Measurements from ENCODE around the gene KCNMB1.

DNA sequence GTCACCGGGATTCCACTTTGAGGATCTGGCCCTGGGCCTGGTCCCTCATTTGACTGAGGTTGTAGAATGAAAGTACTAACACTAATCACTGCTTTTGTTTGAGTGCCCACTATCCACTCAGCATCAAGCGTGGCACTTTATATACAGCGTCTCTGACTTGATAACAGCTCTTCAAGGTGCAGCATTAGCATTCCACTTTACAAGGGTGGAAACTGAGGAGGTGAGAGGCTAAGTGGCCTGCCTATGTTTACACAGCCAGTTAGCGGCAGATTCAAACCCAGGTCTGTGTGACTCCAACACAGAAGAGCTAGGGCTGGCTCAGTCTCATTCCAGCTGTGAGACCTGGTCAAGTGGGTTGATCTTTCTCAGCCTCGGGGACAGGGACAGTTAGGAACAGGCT, 5.9 kb downstream of the KCNMB1 start:
- TF ChIP-seq, protein P1, sequence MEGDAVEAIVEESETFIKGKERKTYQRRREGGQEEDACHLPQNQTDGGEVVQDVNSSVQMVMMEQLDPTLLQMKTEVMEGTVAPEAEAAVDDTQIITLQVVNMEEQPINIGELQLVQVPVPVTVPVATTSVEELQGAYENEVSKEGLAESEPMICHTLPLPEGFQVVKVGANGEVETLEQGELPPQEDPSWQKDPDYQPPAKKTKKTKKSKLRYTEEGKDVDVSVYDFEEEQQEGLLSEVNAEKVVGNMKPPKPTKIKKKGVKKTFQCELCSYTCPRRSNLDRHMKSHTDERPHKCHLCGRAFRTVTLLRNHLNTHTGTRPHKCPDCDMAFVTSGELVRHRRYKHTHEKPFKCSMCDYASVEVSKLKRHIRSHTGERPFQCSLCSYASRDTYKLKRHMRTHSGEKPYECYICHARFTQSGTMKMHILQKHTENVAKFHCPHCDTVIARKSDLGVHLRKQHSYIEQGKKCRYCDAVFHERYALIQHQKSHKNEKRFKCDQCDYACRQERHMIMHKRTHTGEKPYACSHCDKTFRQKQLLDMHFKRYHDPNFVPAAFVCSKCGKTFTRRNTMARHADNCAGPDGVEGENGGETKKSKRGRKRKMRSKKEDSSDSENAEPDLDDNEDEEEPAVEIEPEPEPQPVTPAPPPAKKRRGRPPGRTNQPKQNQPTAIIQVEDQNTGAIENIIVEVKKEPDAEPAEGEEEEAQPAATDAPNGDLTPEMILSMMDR (IDR thresholded peaks at IDR 0.05): no peak
- TF ChIP-seq POLR2A (IDR thresholded peaks at IDR 0.05): no peak

Data from thyroid gland (tissue), 4 donors.